GM21515 (cell line): ENCODE results near the gene FAM161A.
A peak's percentile ranks its signal among the peaks of the same experiment; 100 is the strongest.

Source experiments
- ATAC-seq: cut with Tn5 transposase; IDR thresholded peaks from one replicate; pipeline ENCODE4 v1.9.1; 2021; ENCODE audit not compliant: unreplicated experiment

Gene FAM161A

GRCh38 chr2:61787941-61788563 lies 65.8 kb downstream of the FAM161A start:
- ATAC-seq, result no peak

GRCh38 chr2:61786876-61787275 lies 67.0 kb downstream of the FAM161A start:
- ATAC-seq, result no peak

GRCh38 chr2:61785583-61785982 lies 68.3 kb downstream of the FAM161A start:
- ATAC-seq, result no peak

GRCh38 chr2:61784643-61785042 lies 69.2 kb downstream of the FAM161A start:
- ATAC-seq, result no peak

- peak; percentile 84 for ATAC-seq
Observed at GRCh38 chr2:61775956-61776570, 77.8 kb downstream of the FAM161A start.
